Measurements from ENCODE around the gene RASA3.
A peak's percentile ranks its signal among the peaks of the same experiment; 100 is the strongest.

The RASA3 gene

DNA sequence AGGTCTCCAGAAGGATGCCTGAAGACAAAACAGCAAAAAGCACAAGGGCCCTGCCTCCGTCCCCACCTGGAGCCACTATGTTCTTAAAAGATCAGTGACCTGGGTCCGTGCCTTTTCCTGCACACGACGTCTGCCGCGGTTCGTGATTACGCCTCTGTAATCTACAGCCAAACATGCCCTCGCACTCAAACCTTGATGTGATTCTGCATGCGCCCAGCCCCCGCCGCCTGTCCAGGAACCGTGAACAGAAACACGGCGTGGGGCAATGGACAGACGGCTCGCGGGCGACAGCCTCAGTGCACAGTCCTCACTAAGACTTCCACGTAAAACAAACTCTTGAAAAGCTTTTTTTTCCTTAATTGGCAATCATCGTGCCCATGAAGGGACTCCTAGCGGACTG, 174.1 kb downstream of the RASA3 start:
- DNase-seq: no peak

- DNase-seq: no peak
These were observed 175.9 kb downstream of the RASA3 start for GRCh38 chr13:113956571-113956970.

DNA sequence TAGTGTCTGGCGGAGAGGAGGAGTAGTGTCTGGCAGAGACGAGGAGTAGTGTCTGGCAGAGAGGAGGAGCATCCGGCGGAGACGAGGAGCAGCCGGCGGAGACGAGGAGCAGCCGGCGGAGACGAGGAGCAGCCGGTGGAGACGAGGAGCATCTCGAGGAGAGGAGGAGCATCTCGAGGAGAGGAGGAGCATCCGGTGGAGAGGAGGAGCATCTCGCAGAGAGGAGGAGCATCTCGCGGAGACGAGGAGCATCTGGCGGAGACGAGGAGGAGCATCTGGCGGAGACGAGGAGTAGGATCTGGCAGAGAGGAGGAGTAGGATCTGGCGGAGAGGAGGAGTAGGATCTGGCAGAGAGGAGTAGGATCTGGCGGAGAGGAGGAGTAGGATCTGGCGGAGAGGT, 176.7 kb downstream of the RASA3 start:
- no peak for DNase-seq

DNA sequence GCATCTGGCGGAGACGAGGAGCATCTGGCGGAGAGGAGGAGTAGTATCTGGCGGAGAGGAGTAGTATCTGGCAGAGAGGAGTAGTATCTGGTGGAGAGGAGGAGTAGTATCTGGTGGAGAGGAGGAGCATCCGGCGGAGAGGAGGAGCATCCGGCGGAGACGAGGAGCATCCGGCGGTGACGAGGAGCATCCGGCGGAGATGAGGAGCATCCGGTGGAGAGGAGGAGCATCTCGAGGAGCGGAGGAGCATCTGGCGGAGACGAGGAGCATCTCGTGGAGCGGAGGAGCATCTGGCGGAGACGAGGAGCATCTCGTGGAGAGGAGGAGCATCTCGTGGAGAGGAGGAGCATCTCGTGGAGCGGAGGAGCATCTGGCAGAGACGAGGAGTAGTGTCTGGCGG, 177.2 kb downstream of the RASA3 start:
- no peak for DNase-seq

DNA sequence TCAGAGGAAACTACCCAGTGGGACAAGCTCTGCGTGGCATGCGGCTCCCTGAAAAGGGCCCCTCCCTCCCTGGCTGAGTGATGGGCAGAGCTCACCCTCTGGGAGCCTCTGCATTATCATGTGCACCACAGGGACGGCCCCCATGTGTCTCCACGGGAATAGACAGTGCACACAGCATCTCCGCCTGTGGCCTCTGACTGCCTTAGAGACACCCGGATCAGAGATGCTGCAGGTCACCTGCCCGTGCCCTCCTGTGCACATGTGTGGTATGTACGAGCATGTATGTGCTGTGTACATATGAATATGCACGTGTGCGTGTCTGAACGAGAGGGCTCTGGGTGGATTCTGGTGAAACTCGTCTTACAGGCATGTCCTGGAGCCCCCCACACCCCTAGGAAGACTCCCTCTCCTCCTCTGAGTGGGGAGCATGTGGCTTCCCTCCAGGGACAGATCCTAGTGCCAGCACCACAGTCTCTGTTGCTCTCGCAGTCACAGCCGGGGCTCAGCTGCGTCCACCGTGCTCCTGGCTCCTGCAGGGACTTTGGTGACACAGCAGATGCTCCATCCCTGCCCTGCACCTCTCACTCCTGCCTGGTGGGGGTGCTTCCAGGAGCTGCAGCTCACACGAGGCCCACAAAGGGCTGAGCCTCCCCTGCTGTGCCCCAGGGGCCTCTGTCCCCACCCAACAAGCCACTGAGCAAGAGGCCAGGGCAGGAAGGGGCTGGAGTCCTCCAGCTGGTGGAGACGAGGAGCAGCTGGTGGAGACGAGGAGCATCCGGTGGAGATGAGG, 178.2 kb downstream of the RASA3 start:
- DNase-seq: no peak

GRCh38 chr13:113953561-113953960, 178.9 kb downstream of the RASA3 start:
- DNase-seq: no peak

DNA sequence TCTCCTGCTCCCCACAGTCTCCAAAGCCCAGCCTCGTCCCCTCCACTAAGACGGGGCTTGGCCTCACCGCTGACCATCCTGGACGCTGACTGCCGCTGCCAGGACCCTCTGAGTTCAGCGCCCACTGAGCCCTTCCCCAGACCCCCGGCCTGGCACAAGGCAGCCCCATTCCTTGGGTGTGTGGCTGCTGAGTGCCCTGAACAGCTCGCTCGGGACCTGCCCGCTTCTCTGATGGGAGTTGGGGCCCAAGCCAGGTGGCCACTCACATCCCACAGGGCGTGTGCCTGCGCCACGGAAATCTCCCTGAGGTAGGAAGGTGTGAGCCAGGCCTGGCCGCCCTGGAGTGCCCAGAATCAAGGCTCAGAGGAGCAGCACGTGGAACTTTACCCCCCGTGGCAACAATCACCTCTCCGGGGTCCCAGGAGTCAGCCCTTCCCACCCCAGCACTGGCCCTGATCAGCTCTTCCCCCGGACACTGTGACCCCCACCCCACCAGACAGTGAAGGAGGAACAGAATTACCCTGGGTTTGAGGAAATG, 179.4 kb downstream of the RASA3 start:
- no peak for DNase-seq

- DNase-seq: no peak
These were observed 180.1 kb downstream of the RASA3 start for GRCh38 chr13:113952151-113952982.

GRCh38 chr13:113951246-113951999, 181.0 kb downstream of the RASA3 start:
- peak; percentile 34 for DNase-seq

GRCh38 chr13:113950451-113951245, 181.8 kb downstream of the RASA3 start:
- DNase-seq: no peak

GRCh38 chr13:113949546-113949945, 182.9 kb downstream of the RASA3 start:
- no peak for DNase-seq

DNA sequence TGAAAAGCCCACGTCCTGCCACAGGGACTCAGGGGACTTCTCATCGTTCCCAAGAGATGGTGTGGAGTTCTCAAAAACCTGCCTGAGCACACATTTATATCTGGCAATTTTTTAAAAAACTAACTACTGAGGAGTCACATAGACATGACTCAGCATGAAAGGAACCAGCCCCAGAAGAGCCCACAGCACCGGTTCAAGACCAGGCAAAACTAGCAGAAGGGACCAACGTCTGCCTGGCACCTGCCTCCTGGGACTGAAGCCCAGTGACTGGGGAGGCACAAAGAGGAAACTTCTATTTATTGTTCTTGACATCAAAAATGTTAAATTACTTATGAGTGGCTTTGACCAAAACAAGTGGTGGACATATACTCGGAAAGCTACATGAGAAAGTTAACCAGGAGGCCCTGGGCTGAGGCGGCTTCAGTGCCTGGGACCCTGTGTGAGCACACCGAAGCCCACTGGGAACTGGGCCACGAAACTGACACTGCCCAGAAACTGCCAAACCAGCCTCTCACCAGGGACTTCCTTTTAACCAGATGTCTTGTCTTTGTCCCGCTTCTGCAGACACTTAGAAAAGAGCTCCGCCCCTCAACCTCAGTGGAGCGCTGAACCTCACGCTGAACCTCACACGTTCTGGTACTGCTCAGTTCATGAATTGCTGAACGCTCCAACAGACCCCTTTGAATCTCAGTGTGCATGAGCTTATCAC, 184.2 kb downstream of the RASA3 start:
- DNase-seq: no peak

DNA sequence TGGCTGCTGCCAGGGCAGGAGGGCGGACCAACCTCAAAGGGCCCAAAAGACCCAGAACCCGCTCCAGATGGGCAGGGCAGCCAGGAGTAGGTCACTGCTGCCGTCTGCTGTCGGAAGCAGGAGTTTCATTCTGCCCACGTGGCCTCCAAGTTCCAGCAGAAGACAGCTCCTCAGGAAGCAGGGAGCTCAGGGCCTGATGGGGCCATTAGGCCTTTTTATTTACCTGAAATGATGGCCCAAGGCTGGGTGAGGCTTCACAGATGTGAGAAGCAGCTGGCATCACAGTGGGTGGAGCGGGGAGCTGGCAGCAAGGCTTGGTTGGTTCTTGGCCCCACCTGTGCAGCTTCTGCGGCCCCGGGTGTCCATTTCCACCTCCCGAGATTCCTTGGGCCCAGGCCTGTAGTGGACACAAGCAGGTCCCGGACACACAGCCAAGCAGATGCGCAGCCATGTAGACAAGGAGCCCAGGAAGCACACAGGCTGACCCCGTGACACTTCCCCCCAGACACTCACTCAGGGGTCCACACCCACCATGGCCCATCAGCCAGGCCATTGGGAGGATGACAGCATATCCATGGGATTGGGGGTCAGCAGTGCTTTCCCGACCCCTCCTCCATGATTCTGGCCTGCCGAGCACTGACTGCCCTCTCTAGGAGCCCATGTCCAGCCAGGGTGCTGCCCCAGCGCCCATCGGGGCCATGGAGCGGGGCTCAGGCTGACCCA, 185.0 kb downstream of the RASA3 start:
- no peak for DNase-seq

DNA sequence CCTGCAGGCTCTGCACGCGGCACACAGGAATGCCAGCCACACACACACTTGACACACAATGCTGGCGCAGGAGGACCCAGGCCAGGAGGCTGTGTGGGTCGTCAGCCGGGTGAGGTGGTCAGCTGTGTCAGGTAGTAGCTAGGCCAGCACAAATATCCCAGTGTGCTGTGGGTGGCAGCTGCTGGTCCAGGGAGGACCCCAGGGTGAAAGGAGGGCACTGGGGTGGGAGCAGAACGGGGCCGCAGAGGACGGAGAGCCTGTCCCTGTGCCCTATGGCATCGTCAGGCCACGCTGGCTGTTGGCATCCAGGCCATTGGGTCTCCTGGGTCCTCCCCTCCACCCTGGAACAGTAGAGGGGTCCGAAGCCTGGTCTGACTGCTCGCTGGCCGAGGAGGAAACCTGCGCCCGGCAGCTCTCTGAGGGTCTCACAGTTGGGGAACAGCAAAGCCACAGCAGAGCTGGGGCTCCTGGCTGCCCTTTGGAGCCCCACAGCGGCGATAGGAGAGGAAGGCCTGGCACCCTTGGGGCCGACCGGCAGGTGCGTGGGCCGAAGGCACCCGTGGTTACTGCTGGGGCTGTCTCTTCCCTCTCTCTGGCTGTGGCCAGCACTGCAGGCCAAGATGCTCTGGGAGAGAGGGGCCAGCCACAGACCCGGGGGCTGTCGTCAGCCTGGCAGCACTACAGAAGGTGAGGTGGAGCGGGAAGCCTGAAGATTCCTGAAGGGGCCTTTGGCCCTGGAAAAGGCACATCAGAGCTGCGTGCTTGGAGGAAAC, 185.8 kb downstream of the RASA3 start:
- no peak for DNase-seq

DNA sequence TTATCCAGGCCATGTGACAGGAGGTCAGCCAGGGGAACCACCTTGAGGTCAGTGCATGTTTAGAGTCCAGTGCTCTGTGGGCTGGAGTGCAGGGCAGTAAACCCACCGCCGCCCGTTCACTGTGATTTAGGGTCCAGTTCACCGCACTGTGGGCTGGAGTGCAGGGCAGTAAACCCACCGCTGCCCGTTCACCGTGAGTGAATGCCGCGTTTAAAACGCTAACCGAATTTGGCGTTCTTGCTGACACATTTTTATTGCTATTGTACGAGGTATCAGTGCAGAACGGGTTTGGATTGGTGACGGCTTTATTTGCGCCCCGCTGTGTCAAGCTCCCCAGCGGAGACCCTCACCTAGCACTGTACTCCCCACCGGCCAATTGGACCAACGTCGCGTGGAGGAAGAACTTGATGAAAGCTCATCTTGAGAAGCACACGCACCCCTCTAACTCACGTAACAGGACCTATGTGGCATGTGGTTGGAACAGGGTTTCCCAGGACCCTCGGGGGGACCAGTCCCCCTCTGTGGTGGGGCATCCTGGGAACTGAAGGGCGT, 186.5 kb downstream of the RASA3 start:
- no peak for DNase-seq

DNA sequence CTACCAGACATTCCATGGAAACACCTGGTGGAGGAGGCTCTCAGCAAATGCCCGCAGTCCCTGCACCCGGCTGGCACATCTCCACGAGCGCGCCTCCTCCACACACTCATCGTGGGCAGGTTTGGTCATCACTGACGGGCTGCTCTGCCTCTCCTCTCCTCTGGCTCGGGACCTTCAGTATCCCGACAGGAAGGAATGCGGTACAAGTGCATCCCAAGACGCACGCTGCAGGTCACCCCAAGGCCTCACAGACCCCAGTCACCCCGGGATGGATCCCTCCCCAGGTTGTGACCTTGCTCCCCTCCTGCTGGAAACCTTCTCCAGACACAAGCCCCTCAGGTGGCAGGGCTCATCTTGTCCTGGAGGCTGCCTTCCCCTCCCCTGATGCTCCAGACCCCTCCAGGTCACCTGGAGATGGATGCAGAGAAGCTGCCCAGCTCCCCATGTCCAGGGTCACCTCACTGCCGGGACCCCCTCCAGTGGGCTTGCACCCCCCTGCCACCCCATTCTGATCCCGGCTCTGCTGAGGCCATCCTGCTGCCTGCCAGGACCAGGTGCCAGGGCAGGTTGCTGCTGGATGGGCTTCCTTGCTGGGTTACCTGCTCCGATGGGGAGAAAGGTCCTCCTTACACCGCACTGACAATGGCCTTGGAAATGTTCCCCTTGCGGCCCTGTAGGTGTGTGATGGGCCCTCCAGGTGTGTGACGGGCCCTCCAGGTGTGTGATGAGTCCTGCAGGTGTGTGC, 188.4 kb downstream of the RASA3 start:
- DNase-seq: no peak

DNA sequence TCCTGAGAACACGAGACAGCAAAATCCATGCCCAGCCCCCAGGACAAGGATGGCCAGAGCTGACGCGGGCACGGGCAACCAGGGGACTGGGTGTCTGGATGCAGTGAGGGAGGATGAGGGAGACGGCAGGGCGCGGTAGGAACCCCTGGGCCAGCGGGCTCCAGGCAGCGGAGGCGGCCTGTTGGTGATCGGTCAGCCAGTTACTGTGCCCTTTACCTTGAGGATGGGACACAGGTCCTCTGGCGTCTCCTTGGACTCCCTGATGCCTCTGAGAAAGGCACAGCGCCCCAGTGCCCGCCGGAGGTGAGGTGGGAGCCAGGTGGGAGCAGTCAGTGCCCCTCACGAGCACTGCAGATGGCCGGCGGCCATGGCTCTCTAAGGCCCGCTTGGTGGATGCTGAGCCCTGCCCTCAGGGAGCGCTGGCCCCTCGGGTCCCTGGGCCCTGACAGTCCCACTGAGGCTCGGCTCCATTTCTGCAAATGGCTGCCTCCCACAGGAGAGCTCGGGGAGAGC, 189.8 kb downstream of the RASA3 start:
- DNase-seq: no peak

DNA sequence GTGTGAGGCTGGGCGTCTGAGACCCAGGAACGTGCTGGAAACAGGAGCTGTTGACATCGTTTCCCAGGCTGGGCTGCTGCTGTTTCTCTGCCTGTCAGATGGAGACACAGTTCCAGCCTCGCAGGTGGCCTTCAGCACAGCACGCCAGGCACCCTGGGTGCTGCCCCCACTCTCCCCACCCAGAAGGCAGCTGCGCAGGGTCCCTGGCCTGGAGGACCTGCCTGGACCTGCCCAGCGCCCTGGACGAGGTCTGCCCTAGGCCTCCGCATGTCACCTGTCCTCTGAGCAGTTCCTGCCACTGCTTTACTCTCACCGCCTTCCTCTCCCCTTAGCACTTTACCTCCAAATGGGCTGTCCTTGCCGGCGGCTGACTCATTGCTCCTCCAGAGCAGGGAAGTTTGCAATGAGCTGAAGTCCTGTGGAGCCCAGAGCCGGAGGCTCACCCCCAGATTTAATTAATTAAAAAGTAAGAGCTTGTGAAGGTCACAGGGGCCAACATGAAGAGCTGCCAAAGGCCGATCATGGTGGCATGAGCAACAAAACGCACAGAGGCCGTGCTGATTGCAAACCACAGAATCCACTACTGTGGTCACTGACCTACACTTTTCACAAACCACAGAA, 190.7 kb downstream of the RASA3 start:
- DNase-seq: peak; percentile 87

GRCh38 chr13:113939944-113940297, 192.5 kb downstream of the RASA3 start:
- DNase-seq: no peak
